GM12891 (cell line): Measurements from ENCODE around the gene GPR160.

Source experiments
- PAX5 ChIP-seq: IDR thresholded peaks from 2 replicates; pipeline ENCODE4 v1.6.1; 2011; ENCODE audit warnings: low read length, moderate library complexity, mild to moderate bottlenecking; ENCODE audit not compliant: insufficient read depth, severe bottlenecking
- POLR2A ChIP-seq: IDR thresholded peaks from 2 replicates; pipeline ENCODE4 v1.6.1; 2011; ENCODE audit warnings: low read depth, low read length, control low read depth
- POLR2AphosphoS5 ChIP-seq: IDR thresholded peaks from 2 replicates; pipeline ENCODE4 v1.6.1; 2011; ENCODE audit warnings: low read depth, low read length, control low read depth
- POU2F2 ChIP-seq: IDR thresholded peaks from 2 replicates; pipeline ENCODE4 v1.6.1; 2011; ENCODE audit warnings: low read depth, mild to moderate bottlenecking, control low read depth, low read length, moderate library complexity
- TAF1 ChIP-seq: IDR thresholded peaks from 2 replicates; pipeline ENCODE4 v1.6.1; 2011; ENCODE audit warnings: low read depth, low read length, control low read depth

GRCh38 chr3:169998668-169999131 lies 39.1 kb upstream of the GPR160 start:
- TF ChIP-seq POLR2A (no peak), TAF1 (no peak), POLR2AphosphoS5 (no peak), PAX5 (no peak), POU2F2 (no peak)
